K562 (cell line): ENCODE results near the gene HS3ST5. TPM values are rescaled to one million over a fixed set of nuclear protein-coding genes. Genes with fewer than 3 reads are reported as not detected.

Experiments
- ATAC-seq: fragments of 200-7000 bp; cut with Tn5 transposase; 3 replicates; pipeline ENCODE4 v1.9.1; 2020; ENCODE audit warnings: moderate library complexity
- BruUV-seq: library from RNA; stranded (reverse); fragments of 400-500 nt; replicated peaks from 2 replicates; lab custom pipeline; 2021; lab: Mats Ljungman, UMichigan
- CTCF ChIA-PET: fragments of 300-600 bp; formaldehyde crosslinking; extraction: SDS; loops from one replicate; lab custom pipeline; 2021; ENCODE audit warnings: low intra/inter-chr PET ratio; lab: Yijun Ruan, JAX
- POLR2A ChIA-PET: fragments of 300-600, 350-650 bp; sonication (Branson Sonifier 250); formaldehyde crosslinking; extraction: SDS; loops from one replicate; lab custom pipeline; 2021; ENCODE audit warnings: antibody characterized with exemption, inconsistent platforms; lab: Yijun Ruan, JAX
- DNase-seq, 4 experiments: peaks; one replicate each; pipeline versions ENCODE4 v3.0.0 to v3.0.0-alpha.2; 2011 to 2018; ENCODE audit warnings: low spot score in 3 of 4, mixed read lengths in 3 of 4; ENCODE audit errors: extremely low read depth in 1 of 4
- FAIRE-seq: peaks from 2 replicates; lab custom pipeline; 2011; peaks lifted over from hg19 to GRCh38; lab: Jason Lieb, UNC
- H2AFZ ChIP-seq: 2 replicates; pipeline ENCODE4 v1.6.0; 2011; ENCODE audit warnings: low read depth, low read length, control low read depth, inconsistent platforms
- H3K27ac ChIP-seq: fragments of 200-600 bp; 3 replicates; pipeline ENCODE4 v1.8.0; 2011; ENCODE audit warnings: low read depth, mild to moderate bottlenecking, control low read depth, inconsistent platforms, low read length, moderate library complexity, mixed read lengths; ENCODE audit errors: extremely low read depth
- H3K27me3 ChIP-seq, 2 experiments: fragments of 300-600 bp in 1 of 2; 2 replicates in 1 of 2; 3 replicates in 1 of 2; pipeline versions ENCODE4 v1.6.0 to v1.8.0; 2011; ENCODE audit warnings: inconsistent platforms in 2 of 2, low read length in 2 of 2, mild to moderate bottlenecking in 1 of 2, mixed read lengths in 1 of 2, moderate library complexity in 1 of 2; ENCODE audit not compliant: control insufficient read depth in 2 of 2, insufficient read depth in 2 of 2
- H3K36me3 ChIP-seq: fragments of 300-600 bp; 3 replicates; pipeline ENCODE4 v1.8.0; 2011; ENCODE audit warnings: mild to moderate bottlenecking, low read length, inconsistent platforms; ENCODE audit not compliant: control insufficient read depth, insufficient read depth
- H3K4me1 ChIP-seq, 2 experiments: fragments of 200-600 bp in 1 of 2; replicated peaks in 1 of 2; 2 replicates in 1 of 2; 3 replicates in 1 of 2; pipeline versions ENCODE4 v1.5.1 to v1.8.0; 2011; ENCODE audit warnings: inconsistent platforms in 2 of 2, low read length in 2 of 2, mild to moderate bottlenecking in 1 of 2, mixed read lengths in 1 of 2, moderate library complexity in 1 of 2; ENCODE audit not compliant: control insufficient read depth in 2 of 2, insufficient read depth in 2 of 2
- H3K4me2 ChIP-seq: 2 replicates; pipeline ENCODE4 v1.6.1; 2011; ENCODE audit warnings: low read length, control low read depth, inconsistent platforms, mixed read lengths; ENCODE audit not compliant: insufficient read depth
- H3K4me3 ChIP-seq: fragments of 200-600 bp; sonication (generic), shearing (Covaris generic); 2 replicates; pipeline ENCODE4 v1.5.1; 2016; ENCODE audit warnings: control low read depth, inconsistent platforms
- H3K79me2 ChIP-seq: fragments of 200-600 bp; 3 replicates; pipeline ENCODE4 v1.8.0; 2011; ENCODE audit warnings: low read length, inconsistent platforms; ENCODE audit not compliant: control insufficient read depth, insufficient read depth
- H3K9ac ChIP-seq, 2 experiments: 2 replicates each; pipeline versions ENCODE4 v1.6.0 to v1.6.1; 2011; ENCODE audit warnings: low read depth in 2 of 2, low read length in 2 of 2, control low read depth in 1 of 2, inconsistent platforms in 1 of 2, mild to moderate bottlenecking in 1 of 2, mixed read lengths in 1 of 2; ENCODE audit not compliant: insufficient read depth in 1 of 2
- H3K9me1 ChIP-seq: one replicate; pipeline ENCODE4 v1.6.0; 2011; ENCODE audit warnings: inconsistent platforms, mild to moderate bottlenecking, low read length, moderate library complexity; ENCODE audit not compliant: control insufficient read depth, insufficient read depth
- H3K9me3 ChIP-seq: replicated peaks from 2 replicates; pipeline ENCODE4 v1.5.1; 2011; ENCODE audit warnings: low read depth, low read length, inconsistent platforms; ENCODE audit not compliant: control insufficient read depth, insufficient read depth
- H4K20me1 ChIP-seq: replicated peaks from 2 replicates; pipeline ENCODE4 v1.6.1; 2011; ENCODE audit warnings: low read length, inconsistent platforms, mixed read lengths; ENCODE audit not compliant: control insufficient read depth, insufficient read depth
- ATF4 ChIP-seq: fragments of 450-650 bp; formaldehyde crosslinking; IDR thresholded peaks from 2 replicates; pipeline ENCODE4 v1.4.0; 2022; ENCODE audit warnings: mild to moderate bottlenecking, moderate library complexity
- DEAF1 ChIP-seq: fragments of 450-650 bp; formaldehyde crosslinking; IDR thresholded peaks from 2 replicates; pipeline ENCODE4 v1.4.0; 2020; ENCODE audit warnings: mild to moderate bottlenecking, moderate library complexity
- FOXA3 ChIP-seq, 2 experiments: fragments of 450-650 bp in 1 of 2; sonication (generic) in 1 of 2; formaldehyde crosslinking; IDR thresholded peaks in 1 of 2; conservative IDR thresholded peaks in 1 of 2; 2 replicates each; pipeline versions ENCODE4 v1.4.0 to v1.8.0; 2020 to 2022; ENCODE audit warnings: mild to moderate bottlenecking in 2 of 2, missing genetic modification reagents in 1 of 2
- LCOR ChIP-seq: sonication (generic); formaldehyde crosslinking; IDR thresholded peaks from 2 replicates; pipeline ENCODE4 v1.8.0; 2022; ENCODE audit warnings: mild to moderate bottlenecking, missing genetic modification reagents
- LEF1 ChIP-seq: fragments of 450-650 bp; IDR thresholded peaks from 2 replicates; pipeline ENCODE4 v1.6.1; 2016; ENCODE audit warnings: mild to moderate bottlenecking
- POLR2G ChIP-seq: fragments of 200-400 bp; formaldehyde crosslinking; IDR thresholded peaks from 2 replicates; pipeline ENCODE4 v1.6.1; 2017; ENCODE audit warnings: low read depth, mild to moderate bottlenecking, antibody characterized with exemption, low read length, moderate library complexity
- SREBF2 ChIP-seq: sonication (generic); formaldehyde crosslinking; IDR thresholded peaks from 2 replicates; pipeline ENCODE4 v1.4.0; 2020; ENCODE audit warnings: mild to moderate bottlenecking, missing genetic modification reagents
- THRAP3 ChIP-seq: fragments of 450-650 bp; IDR thresholded peaks from 2 replicates; pipeline ENCODE4 v1.6.1; 2016; ENCODE audit warnings: mild to moderate bottlenecking, inconsistent platforms, borderline replicate concordance
- TOE1 ChIP-seq, 2 experiments: fragments of 450-650 bp in 1 of 2; sonication (generic) in 1 of 2; formaldehyde crosslinking in 1 of 2; IDR thresholded peaks; 2 replicates each; pipeline versions ENCODE4 v1.7.1 to v1.8.0; 2016 to 2022; ENCODE audit warnings: borderline replicate concordance in 2 of 2, mild to moderate bottlenecking in 2 of 2, antibody characterized with exemption in 1 of 2, inconsistent platforms in 1 of 2, low read depth in 1 of 2, missing genetic modification reagents in 1 of 2, moderate library complexity in 1 of 2
- TRIM28 ChIP-seq: fragments of 450-650 bp; IDR thresholded peaks from 2 replicates; pipeline ENCODE4 v1.6.1; 2017
- ZBTB12 ChIP-seq: fragments of 250-450 bp; sonication (Bioruptor Pico); IDR thresholded peaks from 2 replicates; pipeline ENCODE4 v1.4.0; 2020
- ZBTB43 ChIP-seq: sonication (generic); formaldehyde crosslinking; IDR thresholded peaks from 2 replicates; pipeline ENCODE4 v1.8.0; 2023; ENCODE audit warnings: mild to moderate bottlenecking, missing genetic modification reagents
- ZBTB49 ChIP-seq: sonication (generic); formaldehyde crosslinking; IDR thresholded peaks from 2 replicates; pipeline ENCODE4 v1.8.0; 2022; ENCODE audit warnings: missing genetic modification reagents, mild to moderate bottlenecking, borderline replicate concordance
- WGBS: fragments of 100-300 bp; shearing (Covaris generic); methylation state at CpG from one replicate; pipeline ENCODE4 v1.1.6; 2016; ENCODE audit warnings: low coverage, mixed read lengths; ENCODE audit not compliant: insufficient coverage; ENCODE audit errors: missing lambda C conversion rate; 5-methylcytosine and 5-hydroxymethylcytosine counted together
- in situ Hi-C: fragments of 300-500 bp; cut with MboI; formaldehyde crosslinking; loops from 4 replicates; pipeline ENCODE4 v1.15.0; 2018; ENCODE audit warnings: inconsistent platforms, mixed read lengths
- intact Hi-C: fragments of 100-400 bp; cut with micrococcal nuclease; formaldehyde crosslinking; loops from 2 replicates; pipeline ENCODE4 v1.14.2; 2022
- polyA plus RNA-seq, 8 experiments: library from polyadenylated mRNA; depleted of rRNA in 4 of 8; stranded (reverse) in 5 of 8; unstranded in 3 of 8; fragments of >200 nt; fragmentation: Nextera tagmentation in 2 of 8; fragmentation: Illumina TruSeq in 1 of 8; extraction: Ambion mirVana in 2 of 8; extraction: Trizol in 1 of 8; gene quantifications; 2 replicates each; pipeline versions ENCODE4 v1.2.1 to v1.2.3, GENCODE V29; 2011 to 2014; ENCODE audit warnings: inconsistent platforms in 1 of 8, missing spikeins in 1 of 8
- total RNA-seq, 7 experiments: library from RNA; depleted of rRNA in 6 of 7; stranded (reverse); fragments of >200 nt in 6 of 7; fragmentation: Illumina TruSeq in 2 of 7; extraction: Trizol in 2 of 7; gene quantifications; 2 replicates each; pipeline versions ENCODE4 v1.2.1 to v1.2.3, GENCODE V29; 2011 to 2021; ENCODE audit warnings: low replicate concordance in 1 of 7

The HS3ST5 gene
- total and polyA plus RNA-seq, 9 of the 15 experiments (the other 6 are each of a cell fraction or from before 2014, with no cell fraction given) = not detected

- TF ChIP-seq ZBTB49 (CRISPR knock-in tag) = no peak
- TF ChIP-seq LCOR = no peak
- no peak for TF ChIP-seq DEAF1
Observed at GRCh38 chr6:114135363-114135971, 207.4 kb downstream of the HS3ST5 start (continued).

GRCh38 chr6:114133816-114134215 lies 209.0 kb downstream of the HS3ST5 start:
- DNase-seq (no peak), ATAC-seq (no peak), FAIRE-seq (no peak)
- POLR2A ChIA-PET = no interaction called here
- Histone ChIP-seq H3K27me3 (no peaks in the 10 kb centered on the region), H3K27ac (no peak overlapping the region), H3K79me2 (no peaks in the 10 kb centered on the region), H3K4me1 (no peaks in the 10 kb centered on the region), H4K20me1 (no peaks in the 10 kb centered on the region), H3K4me3 (no peak overlapping the region), H2AFZ (no peak overlapping the region), H3K9me3 (no peaks in the 10 kb centered on the region), H3K4me2 (no peak overlapping the region), H3K9me1 (no peaks in the 10 kb centered on the region), H3K9ac (no peak overlapping the region), H3K36me3 (no peaks in the 10 kb centered on the region)
- CTCF ChIA-PET = no interaction called here
- BruUV-seq = no TSS peak
- intact Hi-C loops = no loop called here
- in situ Hi-C loops = no loop called here
- WGBS = no CpG with 5 or more reads among the region's 4 CpGs
- TF ChIP-seq THRAP3 (no peak), SREBF2 (CRISPR knock-in tag) (no peak), LEF1 (no peak), FOXA3 (CRISPR knock-in tag; conservative IDR thresholded peaks at IDR 0.05 in 1 of 2, IDR thresholded peaks at IDR 0.05 in 1 of 2) (no peak), ZBTB12 (CRISPR knock-in tag) (no peak), POLR2G (no peak), ZBTB43 (no peak), ATF4 (CRISPR knock-in tag) (no peak), TOE1 (IDR thresholded peaks at IDR 0.05; ENCODE audit: borderline replicate concordance) (no peak), TOE1 (CRISPR knock-in tag; IDR thresholded peaks at IDR 0.05; ENCODE audit: borderline replicate concordance, low read depth) (no peak), TRIM28 (no peak)
